Stimulated activated CD8-positive, alpha-beta memory T cell treated with anti-CD3 and anti-CD28 coated beads, Interleukin-12 subunit alpha, Interleukin-12 subunit beta, amount 100 ng/mL, for 1 hour (primary cell): ENCODE results near the gene KIF16B.

Experiments
- DNase-seq: peaks from one replicate; pipeline ENCODE4 v3.0.0-alpha.2; 2020; ENCODE audit warnings: low read depth

KIF16B gene

DNA sequence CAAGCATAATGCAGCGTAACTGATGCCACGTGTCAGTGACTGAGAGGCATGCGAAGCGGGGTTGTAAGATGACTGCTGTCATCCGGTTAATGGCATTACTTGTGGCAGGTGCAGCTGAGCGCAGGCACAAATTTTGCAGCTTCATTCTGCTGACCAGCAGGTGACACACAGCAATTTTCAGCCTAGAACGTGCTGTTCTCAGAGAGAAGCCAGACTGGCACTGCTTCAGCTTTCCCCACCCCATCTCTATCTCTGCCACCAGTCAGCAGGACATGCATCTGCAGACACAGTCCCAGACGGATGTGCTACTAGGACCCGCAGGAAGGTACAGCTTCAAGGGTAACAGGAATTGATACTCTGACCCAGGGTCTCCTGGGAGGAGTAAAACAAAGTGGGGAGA, 221.8 kb downstream of the KIF16B start:
- DNase-seq, result no peak

DNA sequence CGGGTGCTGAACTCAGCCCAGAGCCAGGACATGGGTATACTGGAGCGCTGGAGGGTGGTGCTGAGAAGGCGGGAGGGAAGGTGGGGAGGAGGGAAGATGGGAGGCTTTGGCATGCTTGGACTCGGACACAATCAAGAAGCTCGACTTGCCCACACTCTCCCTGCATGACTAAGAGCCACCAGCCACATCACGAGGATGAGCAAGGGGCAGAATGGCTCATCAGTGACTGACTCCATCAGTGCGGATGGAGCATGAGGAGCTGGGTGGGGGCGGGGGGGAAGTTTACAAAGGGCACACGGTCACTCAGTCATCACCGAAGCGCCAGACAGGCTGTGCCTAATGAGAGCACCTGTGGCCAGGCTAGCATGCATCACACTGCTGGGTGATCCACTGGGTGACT, 222.8 kb downstream of the KIF16B start:
- no peak for DNase-seq

- DNase-seq, result no peak
Observed at GRCh38 chr20:16349523-16350260, 223.6 kb downstream of the KIF16B start.

DNA sequence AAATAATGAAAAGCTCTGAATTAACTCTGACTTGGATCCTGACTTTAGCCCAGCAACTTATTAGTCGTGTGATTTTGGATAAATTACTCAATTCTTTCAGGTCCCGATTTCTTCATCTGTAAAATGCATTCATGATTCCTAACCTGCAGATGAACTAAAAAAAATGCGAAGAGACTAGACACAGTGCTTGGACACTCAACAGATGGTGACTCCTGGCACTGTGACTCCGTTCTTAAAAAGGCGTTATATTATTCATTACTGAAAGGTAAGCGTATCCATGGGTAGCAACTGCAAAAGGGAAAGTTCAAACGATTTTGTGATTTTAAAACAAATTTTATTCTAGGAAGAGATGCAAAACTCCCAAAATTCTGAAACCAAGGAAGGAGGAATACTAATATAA, 226.3 kb downstream of the KIF16B start:
- DNase-seq, result no peak

- DNase-seq, result no peak
Observed at GRCh38 chr20:16337707-16338106, 235.5 kb downstream of the KIF16B start.

- DNase-seq, result no peak
Observed at GRCh38 chr20:16327606-16328005, 245.6 kb downstream of the KIF16B start.

- DNase-seq, result no peak
Observed at GRCh38 chr20:16321291-16321690, 252.0 kb downstream of the KIF16B start.

- no peak for DNase-seq
Observed at GRCh38 chr20:16317445-16318362, 255.5 kb downstream of the KIF16B start.

- no peak for DNase-seq
Observed at GRCh38 chr20:16316513-16316912, 256.7 kb downstream of the KIF16B start.

GRCh38 chr20:16314748-16315159, 258.5 kb downstream of the KIF16B start:
- DNase-seq, result no peak

- no peak for DNase-seq
Observed at GRCh38 chr20:16314320-16314719, 258.9 kb downstream of the KIF16B start.

GRCh38 chr20:16313917-16314316, 259.3 kb downstream of the KIF16B start:
- DNase-seq, result no peak

- no peak for DNase-seq
Observed at GRCh38 chr20:16312998-16313397, 260.2 kb downstream of the KIF16B start.

GRCh38 chr20:16311756-16312155, 261.5 kb downstream of the KIF16B start:
- DNase-seq, result no peak

GRCh38 chr20:16308754-16309153, 264.5 kb downstream of the KIF16B start:
- no peak for DNase-seq

DNA sequence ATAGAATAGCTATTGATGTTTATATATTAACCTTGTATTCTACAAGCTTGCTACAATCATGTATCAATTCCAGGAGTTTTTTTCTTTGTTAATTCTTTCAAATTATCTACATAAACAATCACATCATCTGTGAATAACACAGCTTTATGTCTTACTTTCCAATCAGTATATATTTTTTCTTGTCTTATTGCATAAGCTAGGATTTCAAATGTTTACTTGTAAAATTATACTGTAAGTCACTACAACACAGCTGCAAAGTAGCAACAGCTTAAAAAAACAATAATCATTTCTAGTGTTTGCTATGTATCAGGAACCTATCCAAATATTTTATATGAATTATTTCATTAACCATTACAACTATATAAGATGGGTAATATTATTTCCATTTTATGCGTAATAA, 270.4 kb downstream of the KIF16B start:
- no peak for DNase-seq

GRCh38 chr20:16301986-16302385, 271.3 kb downstream of the KIF16B start:
- DNase-seq, result no peak

DNA sequence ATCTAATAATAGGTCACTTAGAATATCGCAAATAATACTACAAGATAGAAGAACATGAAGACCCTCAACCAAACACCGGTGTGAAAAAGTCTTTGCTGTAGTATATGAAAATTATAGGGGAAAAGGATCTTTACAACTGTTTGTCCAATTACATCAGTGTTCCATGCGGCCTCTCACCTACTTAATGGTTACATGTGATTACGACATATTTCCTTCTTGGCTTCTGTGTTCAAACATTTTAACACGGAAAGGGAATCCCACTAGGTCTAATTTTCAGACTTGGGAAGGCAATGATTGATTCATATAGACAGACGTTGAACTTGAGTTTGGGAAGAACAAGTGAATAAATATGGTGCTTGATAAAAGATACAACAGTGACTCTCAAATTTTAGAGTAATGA, 273.4 kb downstream of the KIF16B start:
- no peak for DNase-seq

DNA sequence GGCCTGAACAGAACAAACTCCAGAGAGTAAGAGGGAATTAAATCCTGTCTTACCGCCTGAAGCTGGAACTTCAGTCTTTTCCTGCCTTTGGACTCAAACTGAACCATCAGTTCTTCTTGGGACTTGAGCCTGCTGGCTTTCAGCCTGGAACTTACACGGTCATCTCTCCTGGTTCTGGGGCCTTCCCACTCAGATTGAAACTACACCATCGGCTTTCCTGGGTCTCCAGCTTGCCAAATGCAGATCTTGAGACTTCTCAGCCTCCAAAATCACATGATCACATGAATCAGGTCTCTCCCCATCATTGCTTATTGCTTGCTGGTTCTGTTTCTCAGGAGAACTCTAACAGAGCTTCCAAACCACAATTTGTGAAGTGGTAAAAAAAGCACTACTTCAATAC, 276.3 kb downstream of the KIF16B start:
- no peak for DNase-seq

DNA sequence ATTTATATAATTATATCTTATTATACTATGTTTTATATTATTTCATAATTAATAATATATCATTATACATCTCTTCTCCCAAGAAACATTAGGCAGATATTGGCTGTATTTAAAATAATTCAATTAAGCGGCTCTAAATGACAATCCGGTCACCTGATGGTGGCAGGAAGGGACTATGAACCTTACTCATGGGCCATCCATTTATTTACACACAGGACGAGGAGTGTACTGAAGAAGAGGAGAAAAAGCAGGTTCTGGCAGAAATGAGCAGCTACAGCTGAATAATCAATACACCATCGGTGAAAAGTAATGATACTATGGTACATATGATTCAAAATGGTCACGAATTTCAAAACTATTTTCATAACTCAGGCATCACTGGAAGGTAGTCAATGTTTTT, 277.7 kb downstream of the KIF16B start:
- DNase-seq, result no peak

DNA sequence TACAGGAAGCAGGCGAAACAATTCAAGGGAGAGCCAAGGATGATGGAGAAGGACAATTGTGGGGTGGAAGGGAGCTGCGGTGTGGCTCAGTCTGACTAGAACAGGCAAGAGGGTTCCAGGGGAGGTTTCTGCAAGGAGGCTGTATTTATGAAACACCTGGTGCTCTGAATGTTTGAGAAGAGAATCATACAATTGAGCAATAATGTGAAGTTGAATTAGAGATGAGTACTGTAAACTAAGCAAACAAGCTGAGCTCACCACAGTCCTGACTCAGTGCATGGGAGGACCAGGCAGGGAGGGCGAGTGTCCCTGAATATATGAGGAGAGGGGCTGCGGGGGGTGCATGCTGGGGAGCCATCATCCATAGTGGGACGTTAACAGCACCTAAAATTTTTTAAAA, 279.7 kb downstream of the KIF16B start:
- DNase-seq, result no peak

DNA sequence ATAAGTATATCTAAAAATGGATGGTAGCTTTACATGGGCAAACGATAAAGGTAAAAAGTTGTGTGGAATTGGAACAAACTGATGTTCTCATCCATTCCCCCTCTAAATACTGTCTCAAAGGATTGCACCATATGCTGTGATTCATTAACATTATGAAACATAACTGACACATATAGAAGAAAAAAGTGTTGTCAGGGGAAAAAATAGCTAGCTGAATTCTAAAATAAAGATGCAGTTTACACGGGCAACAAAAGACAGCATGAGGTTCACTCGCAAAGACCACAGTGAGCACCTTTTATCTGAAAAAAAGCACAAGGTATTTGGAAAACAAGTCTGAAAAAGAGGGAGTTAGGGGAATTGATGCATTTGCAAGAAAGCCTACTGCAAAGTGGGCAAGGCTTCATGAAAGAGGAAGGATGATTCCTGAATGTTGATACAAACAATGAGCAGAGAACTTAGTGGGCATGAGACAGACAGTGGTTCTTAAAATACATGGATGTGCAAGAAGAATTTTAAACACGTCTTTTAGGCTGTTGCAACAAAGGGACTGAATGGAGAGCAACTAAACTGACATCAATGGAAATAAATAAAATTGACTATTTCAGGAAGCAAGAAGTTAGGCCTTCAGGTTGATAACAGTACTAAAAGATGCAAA, 280.9 kb downstream of the KIF16B start:
- no peak for DNase-seq

GRCh38 chr20:16290358-16290757, 282.9 kb downstream of the KIF16B start:
- DNase-seq, result no peak
